Ecto neural progenitor cell (in vitro differentiated cells): ENCODE results near the gene RTL5.
"Not testable (repeated sequence)": the region's sequence is repeated elsewhere in the genome, so short reads cannot be mapped to it uniquely, and the experiment has no call there.

Source experiments
- DNase-seq: peaks from one replicate; pipeline ENCODE4 v3.0.0-alpha.2; 2018; ENCODE audit warnings: low spot score

Gene RTL5

DNA sequence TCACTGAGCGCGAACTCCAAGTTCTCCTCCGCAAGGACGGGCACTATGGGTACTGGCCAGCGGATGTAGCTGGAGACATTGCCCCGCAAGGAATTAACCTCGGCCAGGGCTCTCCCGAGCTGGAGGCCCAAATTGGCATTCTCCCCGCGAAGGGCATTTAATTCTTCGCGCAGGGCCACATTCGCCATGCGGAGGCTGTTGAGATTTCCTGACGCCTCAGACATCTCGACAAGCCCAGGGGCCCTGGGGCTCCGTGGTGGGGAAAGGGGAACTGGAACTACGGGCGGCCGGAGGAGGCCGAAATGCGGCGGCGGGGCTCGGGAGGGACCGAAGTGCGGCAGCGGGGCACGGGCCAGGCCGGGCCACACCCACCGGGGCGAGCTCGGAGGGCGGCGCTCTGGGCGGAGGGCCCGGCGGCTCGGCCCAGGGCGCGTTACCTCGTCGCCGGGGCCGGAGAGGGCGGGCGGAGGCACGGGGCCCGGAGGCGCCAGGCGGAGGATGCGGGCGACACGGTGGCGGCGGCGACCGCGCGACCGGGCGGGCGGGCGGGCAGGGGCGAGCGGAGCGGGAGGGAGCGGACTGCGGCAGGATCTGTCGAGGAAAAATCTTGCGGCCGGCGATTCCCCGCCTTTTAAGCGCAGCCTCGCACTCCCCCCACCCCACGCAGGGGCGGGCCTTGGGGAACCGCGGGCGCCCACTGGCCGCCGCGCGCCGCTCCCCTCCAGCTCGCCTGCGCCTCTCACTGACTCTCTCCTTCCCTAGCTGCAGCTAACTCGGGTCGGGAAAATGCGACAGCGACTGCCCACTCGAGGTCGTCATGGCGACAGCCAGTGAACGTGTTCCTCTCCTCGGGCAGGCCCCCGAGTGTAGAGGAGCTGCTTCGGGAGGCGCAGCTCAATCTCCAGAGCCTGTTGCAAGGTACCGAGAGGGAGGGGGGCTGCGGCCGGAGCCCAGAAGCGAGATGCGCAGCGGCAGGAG, at the start of gene RTL5:
TSS of gene RTL5 (minus strand) at position 599 of the 978 bp plus-strand sequence.
- peak; percentile 86 for DNase-seq

DNA sequence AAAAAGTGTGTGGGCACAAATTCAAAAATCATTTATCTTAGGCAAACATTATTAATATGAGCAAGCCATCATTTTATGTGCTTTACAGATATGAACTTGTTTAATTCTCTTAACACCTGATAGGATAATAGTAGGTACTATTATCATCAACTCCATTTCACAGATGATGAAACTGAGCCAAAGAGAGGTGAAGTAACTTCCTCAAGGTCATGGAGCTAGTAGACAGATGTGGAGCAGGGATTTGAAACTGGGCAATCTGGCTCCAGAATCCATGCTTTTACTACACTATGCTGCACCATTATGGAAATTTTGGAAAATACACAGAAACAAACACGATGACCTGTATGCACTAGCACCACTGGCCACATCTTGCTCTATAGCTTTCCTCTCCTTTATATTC, 48.8 kb upstream of the RTL5 start:
- no peak for DNase-seq

DNA sequence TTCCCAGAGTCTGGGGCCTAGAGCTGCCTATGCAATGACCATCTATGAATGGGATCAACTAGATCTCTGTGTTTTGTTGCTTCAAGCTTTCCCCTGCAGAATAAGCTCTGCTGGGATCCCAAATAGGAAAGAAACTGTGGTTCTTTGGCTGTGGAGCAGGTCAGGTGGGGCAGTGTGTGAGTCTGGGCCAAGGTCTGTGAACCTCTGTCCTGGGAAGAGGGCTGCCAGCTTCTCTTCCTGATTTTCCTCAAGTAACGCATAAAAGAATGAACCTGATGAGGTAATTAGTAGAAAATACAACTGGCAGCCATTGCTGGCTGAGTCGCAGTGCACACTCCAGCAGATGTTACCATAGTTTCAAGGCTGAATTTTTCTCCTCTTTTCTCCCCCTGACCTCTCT, 45.3 kb upstream of the RTL5 start:
- DNase-seq: no peak

DNA sequence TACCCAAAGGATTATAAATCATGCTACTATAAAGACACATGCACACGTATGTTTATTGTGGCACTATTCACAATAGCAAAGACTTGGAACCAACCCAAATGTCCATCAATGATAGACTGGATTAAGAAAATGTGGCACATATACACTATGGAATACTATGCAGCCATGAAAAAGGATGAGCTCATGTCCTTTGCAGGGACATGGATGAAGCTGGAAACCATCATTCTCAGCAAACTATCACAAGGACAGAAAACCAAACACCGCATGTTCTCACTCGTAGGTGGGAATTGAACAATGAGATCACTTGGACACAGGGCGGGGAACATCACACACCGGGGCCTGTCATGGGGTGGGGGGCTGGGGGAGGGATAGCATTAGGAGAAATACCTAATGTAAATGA, 44.6 kb upstream of the RTL5 start:
- not testable (repeated sequence) for DNase-seq

DNA sequence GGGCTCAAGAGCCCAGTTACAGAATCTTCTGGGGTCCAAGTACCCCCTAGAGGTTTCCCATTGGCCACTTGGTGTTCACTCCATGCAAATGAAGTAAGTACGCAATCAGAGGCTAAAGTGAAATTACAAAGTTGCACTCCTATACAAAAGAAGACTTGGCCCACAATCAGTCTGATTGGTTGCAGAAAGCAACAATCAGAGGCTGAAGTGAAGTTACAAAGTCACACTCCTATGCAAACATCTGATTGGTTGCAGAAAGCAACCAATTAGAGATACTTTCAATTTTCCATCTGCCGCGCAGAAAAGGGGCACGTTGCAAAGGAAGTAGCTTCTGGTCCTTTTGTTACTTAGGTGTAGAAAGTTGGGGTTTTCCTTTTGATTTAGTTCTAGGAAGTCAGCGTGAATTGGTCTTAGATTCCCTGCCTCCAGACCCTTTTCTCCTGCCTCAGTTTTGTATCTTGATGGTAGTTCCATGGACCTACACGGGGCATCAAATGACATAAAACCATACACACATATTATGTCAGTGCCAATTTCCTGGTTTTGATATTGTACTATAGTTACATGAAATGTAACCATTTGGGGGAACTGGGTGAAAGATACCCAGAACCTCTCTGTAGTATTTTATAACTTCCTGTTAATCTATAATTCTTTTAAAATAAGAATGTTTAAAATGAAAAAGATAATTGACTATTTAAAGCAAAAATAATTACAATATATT, 37.5 kb upstream of the RTL5 start:
- DNase-seq: no peak

DNA sequence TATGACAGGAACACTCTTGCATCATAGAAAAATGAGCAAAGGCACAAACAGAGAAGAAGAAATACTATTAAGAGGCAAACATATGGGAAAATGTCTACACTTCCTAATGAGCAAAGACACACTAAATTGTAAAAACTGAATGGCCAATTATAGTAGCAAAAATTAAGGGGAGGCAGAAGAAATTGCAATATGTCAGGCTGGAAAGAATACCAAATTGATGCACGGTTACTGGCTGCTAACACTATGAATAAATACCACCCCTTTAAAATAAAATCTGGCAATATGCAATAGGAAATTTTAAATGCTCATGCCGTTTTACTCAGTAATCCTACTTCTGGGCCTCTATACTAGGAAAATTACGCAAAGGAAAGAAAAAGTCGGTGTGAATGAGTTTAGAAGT, 33.8 kb upstream of the RTL5 start:
- no peak for DNase-seq

DNA sequence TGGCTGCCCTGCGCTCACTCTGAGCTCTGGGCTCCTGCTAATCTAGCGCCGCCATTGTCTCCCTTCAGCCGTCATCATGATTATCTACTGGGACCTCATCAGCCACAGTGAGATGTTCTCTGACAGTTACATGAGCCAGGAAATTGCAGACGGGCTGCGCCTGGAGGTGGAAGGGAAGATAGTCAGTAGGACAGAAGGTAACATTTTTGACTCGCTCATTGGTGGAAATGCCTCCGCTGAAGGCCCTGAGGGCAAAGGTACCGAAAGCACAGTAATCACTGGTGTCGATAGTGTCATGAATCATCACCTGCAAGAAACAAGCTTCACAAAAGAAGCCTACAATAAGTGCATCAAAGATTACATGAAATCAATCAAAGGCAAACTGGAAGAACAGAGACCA, 28.1 kb upstream of the RTL5 start:
- DNase-seq: no peak

DNA sequence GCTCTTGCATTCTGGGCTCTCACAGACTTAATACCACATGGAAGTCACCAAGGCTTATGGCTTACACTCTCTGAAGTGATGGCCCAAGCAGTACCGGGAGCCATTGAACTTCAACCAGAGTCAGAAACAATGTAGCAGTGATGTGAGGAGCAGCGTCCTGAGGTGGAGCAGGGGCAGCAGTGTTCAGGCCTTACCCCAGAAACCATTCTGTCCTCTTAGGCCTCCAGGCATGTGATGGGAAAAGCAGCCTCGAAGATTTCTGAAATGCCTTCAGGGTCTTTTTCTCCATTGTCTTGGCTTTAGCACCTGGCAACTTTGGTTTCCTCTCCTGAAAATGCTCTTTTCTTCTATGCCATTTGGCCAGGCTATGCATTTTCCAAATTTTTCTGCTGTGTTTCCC, 27.1 kb upstream of the RTL5 start:
- DNase-seq: no peak

DNA sequence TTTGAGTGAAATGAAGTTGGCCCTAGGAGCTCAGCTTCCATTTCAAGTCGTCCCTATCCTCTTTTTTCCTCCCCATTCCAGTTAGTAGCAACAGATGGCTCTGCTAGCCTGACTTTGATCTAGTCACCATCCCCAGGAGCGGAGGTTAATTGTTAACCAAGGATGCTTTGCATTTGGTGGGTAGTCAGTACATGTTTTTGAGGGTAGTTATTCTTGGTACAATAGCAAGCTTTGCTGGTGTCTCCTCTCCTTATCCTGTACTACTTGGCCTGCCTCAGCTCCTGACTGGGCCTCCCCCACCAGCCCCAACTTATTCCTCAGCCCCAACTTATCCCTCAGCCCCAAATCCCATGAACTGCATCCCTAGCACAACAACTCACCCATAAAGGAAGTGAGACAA, 14.8 kb upstream of the RTL5 start:
- no peak for DNase-seq

DNA sequence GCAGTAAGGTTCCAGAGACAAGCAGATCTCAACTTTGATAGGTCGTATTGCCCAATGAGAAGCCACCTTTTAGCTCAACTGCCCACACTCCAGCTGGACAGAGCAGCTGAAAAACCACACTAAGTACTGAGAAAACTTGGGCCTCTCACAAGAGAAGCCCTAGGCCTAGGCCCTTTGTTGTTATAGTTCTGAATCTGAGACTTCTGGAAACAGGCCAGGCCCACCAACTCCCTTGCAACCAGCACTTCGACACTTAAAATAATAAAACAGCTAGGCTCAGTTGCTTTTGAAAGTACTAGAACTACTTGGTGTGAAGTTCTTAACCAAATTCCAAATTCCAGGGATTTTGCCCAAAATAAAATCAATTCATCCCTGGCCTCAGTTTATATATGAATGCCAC, 13.5 kb upstream of the RTL5 start:
- DNase-seq: no peak

DNA sequence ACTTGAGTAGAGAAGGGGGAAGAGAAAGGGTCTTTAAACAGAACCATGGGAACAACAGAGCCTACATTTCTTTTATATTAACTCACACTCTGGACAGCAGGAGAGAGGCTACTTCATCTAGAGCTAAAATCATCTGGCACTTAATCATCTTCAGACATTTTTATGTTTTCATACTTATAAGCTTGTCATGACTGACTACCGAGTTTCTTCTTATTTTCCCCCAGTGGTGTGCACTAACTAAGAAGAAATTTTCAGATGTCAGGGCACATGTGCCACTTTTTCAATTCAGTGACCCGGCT, 11.8 kb upstream of the RTL5 start:
- no peak for DNase-seq

DNA sequence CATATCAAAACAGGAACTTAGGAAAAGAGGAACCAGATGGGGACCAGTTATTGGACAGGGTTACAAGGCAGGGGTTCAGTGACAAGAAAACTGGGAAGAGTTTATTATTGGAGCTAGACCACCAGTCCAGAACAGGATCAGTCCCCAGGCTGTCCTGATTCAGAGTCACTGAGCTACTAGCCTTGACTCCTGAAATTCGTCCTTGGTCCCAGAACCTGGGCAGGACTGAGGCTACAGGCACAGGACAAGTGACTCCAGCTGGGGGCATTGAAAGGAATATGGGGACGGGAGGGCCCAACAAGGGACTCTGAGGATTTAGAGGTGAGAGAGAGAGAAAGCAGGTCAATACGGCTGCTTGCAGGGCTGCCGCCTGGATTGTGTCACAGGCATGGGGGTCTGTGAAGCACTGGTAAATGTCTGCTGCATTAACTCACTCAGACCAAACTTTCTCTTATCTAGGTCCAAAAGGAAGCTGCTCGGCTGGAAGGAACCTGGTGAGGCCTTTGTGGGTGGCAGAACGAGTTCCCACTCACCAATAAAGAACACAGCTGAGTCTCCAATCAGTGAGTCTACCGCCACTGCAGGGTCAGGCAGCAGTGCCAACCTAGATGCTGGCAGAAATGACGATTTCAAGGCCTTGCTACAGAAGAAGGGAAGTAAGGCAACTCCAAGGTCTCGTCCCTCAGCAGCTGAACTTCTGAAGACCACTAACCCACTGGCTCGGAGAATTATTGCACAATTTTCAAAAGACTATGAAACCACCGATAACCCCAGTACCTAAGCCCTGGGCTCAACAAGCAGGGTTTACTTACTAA, 11.3 kb upstream of the RTL5 start:
- no peak for DNase-seq

DNA sequence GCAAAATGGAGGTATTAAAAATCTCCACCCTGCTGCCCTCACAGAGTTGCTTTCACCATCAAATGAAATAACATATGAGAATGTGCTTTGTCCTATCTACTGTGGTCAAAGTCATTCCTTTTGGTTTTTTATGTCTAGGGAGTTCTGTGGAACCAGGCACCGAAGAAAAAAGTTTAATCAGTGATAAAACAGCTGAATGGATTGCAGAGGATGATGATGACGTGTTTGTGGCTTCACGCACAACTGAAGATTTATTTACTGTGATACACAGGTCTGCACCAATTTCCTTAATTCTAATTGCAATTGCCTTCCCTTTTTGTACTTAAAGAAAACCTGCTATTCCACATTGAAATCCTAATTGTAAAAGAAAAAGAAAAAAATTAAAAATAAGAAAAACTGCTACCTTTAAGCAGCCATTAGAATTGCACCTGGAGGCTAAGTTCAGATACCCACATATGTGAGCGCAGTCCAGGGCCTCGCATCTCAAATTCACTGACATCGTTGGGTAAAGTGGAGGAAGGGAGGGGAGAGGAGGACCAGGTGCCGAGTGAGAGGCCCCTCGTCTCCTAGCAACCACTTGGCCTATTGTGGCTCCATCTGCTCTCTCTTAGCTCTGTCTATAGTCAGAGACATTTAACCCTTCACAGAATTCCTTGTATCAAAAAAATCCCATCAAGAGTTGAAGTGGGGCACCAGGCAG, 10.5 kb upstream of the RTL5 start:
- peak; percentile 52 for DNase-seq

DNA sequence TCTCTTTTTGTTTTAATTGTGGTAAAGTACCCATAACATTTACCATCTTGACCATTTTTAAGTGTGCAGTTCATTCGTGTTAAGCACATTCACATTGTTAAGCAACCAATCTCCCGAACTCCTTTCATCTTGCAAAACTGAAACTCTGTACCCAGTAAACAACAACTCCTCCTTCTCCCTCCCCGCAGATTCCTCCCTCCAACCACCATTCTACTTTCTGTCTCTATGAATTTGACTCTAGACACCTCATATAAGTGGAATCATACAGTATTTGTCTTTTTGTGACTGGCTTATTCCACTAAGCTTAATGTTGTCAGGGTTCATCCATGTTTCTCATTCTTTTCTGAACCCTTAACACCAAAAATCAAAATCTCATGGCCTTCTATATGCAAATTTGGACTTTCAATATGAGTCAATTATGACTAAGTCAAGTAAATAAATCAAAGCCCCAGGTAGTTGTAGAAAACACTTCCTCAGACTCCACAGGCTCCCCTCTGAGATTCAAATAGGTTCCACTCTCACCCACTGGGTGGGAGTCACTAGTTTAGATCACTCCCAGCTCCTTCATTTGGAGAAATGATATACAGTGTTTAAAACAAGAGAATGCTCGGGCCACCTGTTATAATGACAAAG, 9.8 kb upstream of the RTL5 start:
- DNase-seq: no peak

DNA sequence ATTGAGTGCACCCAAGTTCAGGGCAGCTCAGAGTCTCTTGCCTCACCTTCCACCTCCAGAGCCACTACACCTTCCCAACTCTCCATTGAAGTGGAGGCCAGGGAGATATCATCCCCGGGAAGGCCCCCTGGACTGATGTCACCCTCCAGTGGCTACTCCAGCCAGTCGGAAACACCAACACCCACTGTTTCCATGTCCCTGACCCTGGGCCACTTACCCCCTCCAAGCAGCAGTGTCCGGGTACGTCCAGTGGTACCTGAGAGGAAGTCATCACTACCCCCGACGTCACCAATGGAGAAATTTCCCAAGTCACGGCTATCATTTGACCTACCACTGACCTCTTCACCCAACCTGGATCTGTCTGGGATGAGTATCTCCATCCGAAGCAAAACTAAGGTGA, 7.8 kb upstream of the RTL5 start:
- no peak for DNase-seq

DNA sequence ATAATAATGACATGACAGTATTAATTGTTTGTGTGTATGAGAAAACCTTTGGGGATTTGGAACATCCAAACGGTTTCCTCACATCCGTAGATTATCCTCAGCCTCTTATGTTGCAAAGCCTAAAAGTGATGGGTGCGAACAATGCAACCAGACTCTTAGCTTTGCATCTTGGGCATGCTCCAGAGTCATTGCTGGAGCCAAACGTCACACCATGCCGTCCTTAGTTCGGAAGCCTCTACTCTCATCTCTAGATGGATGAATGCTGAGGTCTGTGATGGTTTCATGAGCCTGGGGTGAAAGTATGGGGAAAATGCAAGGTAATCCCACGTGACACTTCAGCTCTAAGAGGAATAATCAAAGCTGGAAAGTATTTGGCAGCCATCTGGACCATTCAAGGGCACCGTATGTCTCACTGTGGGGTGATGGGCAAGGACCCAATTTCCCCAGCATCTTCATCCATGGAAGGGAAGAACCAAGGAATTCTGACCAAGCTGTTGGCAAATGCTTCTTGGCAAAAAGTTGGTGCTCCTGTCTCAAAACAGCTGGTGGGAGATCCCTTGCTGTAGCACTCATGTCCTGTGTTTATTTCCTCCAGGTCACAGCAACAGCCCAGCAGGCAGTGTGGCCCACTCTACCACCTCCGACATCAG, 6.3 kb upstream of the RTL5 start:
- DNase-seq: no peak

DNA sequence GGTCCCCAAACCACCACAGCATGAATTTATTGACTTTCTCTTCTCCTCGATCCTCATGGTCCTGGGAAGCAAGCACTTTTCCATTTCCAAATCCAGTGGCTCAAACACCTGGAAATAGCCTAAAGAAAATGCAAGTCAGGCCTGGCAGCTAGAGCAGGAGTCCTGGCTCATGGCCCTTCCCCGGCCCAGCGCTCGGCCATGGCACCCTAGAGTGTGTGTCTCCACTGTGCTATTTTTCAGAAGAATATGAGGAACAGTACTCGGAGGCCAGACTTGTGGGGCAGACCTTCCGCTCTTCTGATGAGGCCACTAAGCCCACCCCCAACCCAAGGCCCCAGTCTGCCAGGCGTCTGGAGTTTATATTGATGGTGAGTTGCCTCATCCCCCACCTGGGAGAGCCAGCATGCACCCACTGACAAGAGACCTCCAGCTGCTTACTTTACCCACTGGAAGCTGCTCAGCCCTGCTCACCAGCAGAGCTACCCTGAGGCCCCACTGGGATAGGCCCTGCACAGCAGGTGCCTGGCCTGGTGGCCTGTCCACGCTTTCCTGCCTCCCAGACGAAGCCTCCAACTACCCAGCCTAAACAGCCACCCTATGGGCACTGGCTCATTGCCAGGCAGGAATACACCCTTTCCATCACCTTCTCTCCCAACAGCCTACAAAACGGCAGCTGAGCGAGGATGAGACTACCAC, 2.3 kb upstream of the RTL5 start:
- DNase-seq: no peak

DNA sequence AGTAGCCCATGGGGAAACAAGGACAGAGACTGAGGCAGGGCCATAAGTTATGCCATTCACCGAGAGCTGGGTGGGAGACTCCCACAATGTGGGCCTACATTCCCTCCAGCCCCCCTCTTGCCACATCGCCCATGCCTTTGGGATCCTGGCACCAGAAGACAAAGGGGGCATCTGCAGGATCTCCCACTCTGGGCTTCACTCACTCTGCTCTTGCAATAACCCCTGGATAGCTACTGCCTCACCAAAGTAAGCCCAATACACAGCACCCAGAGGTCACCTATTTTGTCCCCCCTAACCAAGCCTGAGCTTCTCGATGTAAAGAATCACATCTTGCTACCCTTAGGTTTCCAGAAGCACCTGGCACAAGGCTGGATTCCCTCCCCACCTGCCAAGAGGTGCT, 741 bp upstream of the RTL5 start:
- DNase-seq: no peak

DNA sequence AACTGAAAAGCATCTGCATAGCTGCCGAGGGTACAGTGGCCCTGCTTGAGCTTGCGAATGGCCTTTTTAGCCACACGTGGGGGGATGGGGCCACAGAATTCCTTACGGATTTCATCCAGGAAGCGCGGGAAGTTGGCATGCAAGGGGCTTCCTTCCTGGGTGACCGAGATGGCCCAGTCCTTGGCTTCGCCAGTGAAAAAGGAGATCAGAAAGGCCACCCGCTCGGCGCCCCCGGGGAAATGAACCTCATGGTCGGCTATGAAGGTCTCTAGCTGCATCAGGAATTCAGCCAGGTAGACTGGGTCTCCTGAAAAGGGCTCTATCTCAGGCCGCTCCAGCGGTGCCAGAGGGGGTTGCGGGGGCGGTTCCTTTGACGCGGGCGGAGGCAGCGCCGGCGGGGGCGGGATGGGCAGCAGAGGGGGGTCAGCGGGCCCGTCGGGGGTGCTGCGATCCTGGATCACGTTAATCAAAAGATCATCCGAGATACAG, 909 bp downstream of the RTL5 start:
- DNase-seq: no peak

DNA sequence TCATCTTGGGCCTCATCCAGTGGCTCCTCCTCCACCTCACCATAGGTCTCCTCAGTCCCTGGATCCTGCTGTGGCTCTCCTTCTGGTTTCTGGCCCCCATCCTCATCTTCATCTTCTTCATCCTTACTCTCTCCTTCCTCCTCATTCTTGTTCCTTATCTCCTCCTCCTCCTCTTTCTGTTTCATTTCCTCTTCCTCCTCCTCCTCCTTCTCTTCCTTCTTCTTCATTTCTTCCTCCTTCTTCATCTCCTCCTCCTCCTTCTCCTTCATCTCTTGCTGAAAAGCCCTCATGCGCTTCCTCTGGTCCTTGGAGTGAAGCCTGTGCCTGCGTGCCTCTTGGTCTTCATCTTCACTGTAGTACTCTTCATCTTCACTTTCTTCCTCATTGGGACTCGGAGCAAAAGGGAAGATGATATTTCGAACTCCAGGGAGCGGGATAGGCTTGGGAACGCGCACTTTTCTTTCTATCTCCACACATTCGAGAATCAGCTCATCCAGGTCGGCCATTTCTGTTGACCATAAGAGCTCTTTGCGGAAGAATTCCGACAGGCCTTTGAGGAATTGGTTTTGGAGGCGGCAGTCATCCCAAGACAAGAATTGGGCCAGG, 1.5 kb downstream of the RTL5 start:
- DNase-seq: no peak
